Loucy (cell line): ENCODE measurements around the gene POLR3B.

Source experiments
- H2AFZ ChIP-seq: fragments of 200-600 bp; sonication (generic); 2 replicates; pipeline ENCODE4 v1.6.0; 2016; ENCODE audit warnings: antibody characterized with exemption, mild to moderate bottlenecking, low read length, moderate library complexity
- H3F3A ChIP-seq: fragments of 200-600 bp; 2 replicates; pipeline ENCODE4 v1.6.0; 2016; ENCODE audit warnings: antibody characterized with exemption, low read depth, mild to moderate bottlenecking
- H3K27me3 ChIP-seq: fragments of 200-600 bp; sonication (generic); 2 replicates; pipeline ENCODE4 v1.6.1; 2014; ENCODE audit warnings: low read length, mild to moderate bottlenecking; ENCODE audit not compliant: insufficient read depth, poor library complexity, severe bottlenecking
- H3K36me3 ChIP-seq: fragments of 200-600 bp; sonication (generic); 2 replicates; pipeline ENCODE4 v1.6.1; 2016; ENCODE audit warnings: low read length; ENCODE audit not compliant: insufficient read depth
- H3K4me1 ChIP-seq: fragments of 200-600 bp; sonication (generic); 2 replicates; pipeline ENCODE4 v1.5.1; 2014; ENCODE audit warnings: low read length, mild to moderate bottlenecking; ENCODE audit not compliant: insufficient read depth, poor library complexity, severe bottlenecking
- H3K4me2 ChIP-seq: fragments of 200-600 bp; sonication (generic); 2 replicates; pipeline ENCODE4 v1.6.0; 2014; ENCODE audit warnings: antibody characterized with exemption, low read length, low read depth, mild to moderate bottlenecking; ENCODE audit not compliant: poor library complexity, severe bottlenecking
- H3K4me3 ChIP-seq: fragments of 200-600 bp; sonication (generic); 2 replicates; pipeline ENCODE4 v1.5.1; 2014; ENCODE audit warnings: low read length, mild to moderate bottlenecking, mixed read lengths; ENCODE audit not compliant: poor library complexity, severe bottlenecking
- H3K79me2 ChIP-seq: fragments of 200-600 bp; sonication (generic); 2 replicates; pipeline ENCODE4 v1.6.1; 2014; ENCODE audit warnings: low read length; ENCODE audit not compliant: insufficient read depth
- H3K9ac ChIP-seq: fragments of 200-600 bp; sonication (generic); 2 replicates; pipeline ENCODE4 v1.6.0; 2014; ENCODE audit warnings: mild to moderate bottlenecking, low read depth, low read length, moderate library complexity; ENCODE audit not compliant: poor library complexity, severe bottlenecking
- H3K9me2 ChIP-seq: fragments of 200-600 bp; sonication (generic); replicated peaks from 2 replicates; pipeline ENCODE4 v1.6.1; 2016; ENCODE audit warnings: low read depth, low read length, mixed read lengths
- H3K9me3 ChIP-seq: fragments of 200-600 bp; sonication (generic); 2 replicates; pipeline ENCODE4 v1.6.1; 2014; ENCODE audit warnings: mild to moderate bottlenecking, antibody characterized with exemption, low read length, low read depth; ENCODE audit not compliant: insufficient read depth
- H4K20me1 ChIP-seq: fragments of 200-600 bp; sonication (generic); 2 replicates; pipeline ENCODE4 v1.6.0; 2014; ENCODE audit warnings: antibody characterized with exemption, low read length, mild to moderate bottlenecking; ENCODE audit not compliant: insufficient read depth, poor library complexity, severe bottlenecking
- CTCF ChIP-seq: fragments of 200-600 bp; sonication (generic); conservative IDR thresholded peaks from 2 replicates; pipeline ENCODE4 v1.5.1; 2014; ENCODE audit warnings: mild to moderate bottlenecking, antibody characterized with exemption, low read length
- EZH2phosphoT487 ChIP-seq: fragments of 200-600 bp; IDR thresholded peaks from 2 replicates; pipeline ENCODE4 v1.6.1; 2018; ENCODE audit warnings: antibody characterized with exemption, mild to moderate bottlenecking, moderate library complexity, borderline replicate concordance

The POLR3B gene

GRCh38 chr12:106323537-106323936, 34.0 kb upstream of the POLR3B start:
- Histone ChIP-seq H2AFZ (no peak overlapping the region), H3K27me3 (no peaks in the 10 kb centered on the region), H3K4me2 (no peak overlapping the region), H3F3A (no peaks in the 10 kb centered on the region), H3K36me3 (no peaks in the 10 kb centered on the region), H3K4me1 (no peaks in the 10 kb centered on the region), H4K20me1 (no peaks in the 10 kb centered on the region), H3K9me3 (no peaks in the 10 kb centered on the region), H3K9me2 (no peaks in the 10 kb centered on the region), H3K4me3 (no peak overlapping the region), H3K9ac (no peak overlapping the region), H3K79me2 (no peaks in the 10 kb centered on the region)
- TF ChIP-seq CTCF (no peak), EZH2phosphoT487 (no peak)

- TF ChIP-seq CTCF (no peak), EZH2phosphoT487 (no peak)
- Histone ChIP-seq H3F3A (no peaks in the 10 kb centered on the region), H2AFZ (no peak overlapping the region), H3K4me2 (no peak overlapping the region), H4K20me1 (no peaks in the 10 kb centered on the region), H3K4me3 (no peak overlapping the region), H3K79me2 (no peaks in the 10 kb centered on the region), H3K9me3 (no peaks in the 10 kb centered on the region), H3K9me2 (no peaks in the 10 kb centered on the region), H3K9ac (no peak overlapping the region), H3K4me1 (no peaks in the 10 kb centered on the region), H3K27me3 (no peaks in the 10 kb centered on the region), H3K36me3 (no peaks in the 10 kb centered on the region)
Measured at GRCh38 chr12:106327309-106327869, 30.2 kb upstream of the POLR3B start.

- no peak overlapping the region for H2AFZ ChIP-seq
- H3K4me3 ChIP-seq = no peak overlapping the region
- H3K4me1 ChIP-seq = no peaks in the 10 kb centered on the region
- no peak overlapping the region for H3K9ac ChIP-seq
- no peak overlapping the region for H3K4me2 ChIP-seq
- TF ChIP-seq CTCF = no peak
- TF ChIP-seq EZH2phosphoT487 = no peak
- no peaks in the 10 kb centered on the region for H4K20me1 ChIP-seq
- no peaks in the 10 kb centered on the region for H3K9me3 ChIP-seq
- no peaks in the 10 kb centered on the region for H3K27me3 ChIP-seq
- H3K36me3 ChIP-seq = no peaks in the 10 kb centered on the region
- no peaks in the 10 kb centered on the region for H3K9me2 ChIP-seq
- H3F3A ChIP-seq = no peaks in the 10 kb centered on the region
- no peaks in the 10 kb centered on the region for H3K79me2 ChIP-seq
Measured at GRCh38 chr12:106328735-106329134, 28.8 kb upstream of the POLR3B start.
